CMK (cell line): ENCODE data around the gene LRIG3.
"Not testable (repeated sequence)": the region's sequence is repeated elsewhere in the genome, so short reads cannot be mapped to it uniquely, and the experiment has no call there.

Source experiments
- DNase-seq: peaks from one replicate; pipeline ENCODE4 v3.0.0-alpha.2; 2010; ENCODE audit warnings: low read depth

LRIG3 gene

GRCh38 chr12:58930770-58931324 is 10.5 kb upstream of the LRIG3 start:
- no peak for DNase-seq

- DNase-seq: no peak
Observed at GRCh38 chr12:58927120-58927519, 6.8 kb upstream of the LRIG3 start.

- no peak for DNase-seq
Observed at GRCh38 chr12:58926586-58926985, 6.3 kb upstream of the LRIG3 start.

- no peak for DNase-seq
Observed at GRCh38 chr12:58925751-58926150, 5.4 kb upstream of the LRIG3 start.

- no peak for DNase-seq
Observed at GRCh38 chr12:58925111-58925611, 4.9 kb upstream of the LRIG3 start.

GRCh38 chr12:58924652-58925051 is 4.3 kb upstream of the LRIG3 start:
- no peak for DNase-seq

GRCh38 chr12:58923781-58924180 is 3.5 kb upstream of the LRIG3 start:
- DNase-seq: no peak

GRCh38 chr12:58922849-58923248 is 2.5 kb upstream of the LRIG3 start:
- no peak for DNase-seq

GRCh38 chr12:58920961-58921861 is 907 bp upstream of the LRIG3 start:
- DNase-seq: no peak

GRCh38 chr12:58919231-58920101 is 838 bp downstream of the LRIG3 start:
- no peak for DNase-seq

GRCh38 chr12:58918469-58918844 is 1.8 kb downstream of the LRIG3 start:
- DNase-seq: no peak

- no peak for DNase-seq
Observed at GRCh38 chr12:58917699-58918468, 2.4 kb downstream of the LRIG3 start.

GRCh38 chr12:58916921-58917511 is 3.3 kb downstream of the LRIG3 start:
- no peak for DNase-seq

- no peak for DNase-seq
Observed at GRCh38 chr12:58916161-58916621, 4.1 kb downstream of the LRIG3 start.

- no peak for DNase-seq
Observed at GRCh38 chr12:58915634-58916033, 4.7 kb downstream of the LRIG3 start.

GRCh38 chr12:58915037-58915436 is 5.3 kb downstream of the LRIG3 start:
- DNase-seq: no peak

GRCh38 chr12:58914457-58914856 is 5.8 kb downstream of the LRIG3 start:
- DNase-seq: no peak

- no peak for DNase-seq
Observed at GRCh38 chr12:58907391-58907790, 12.9 kb downstream of the LRIG3 start.

- no peak for DNase-seq
Observed at GRCh38 chr12:58906917-58907316, 13.4 kb downstream of the LRIG3 start.

- no peak for DNase-seq
Observed at GRCh38 chr12:58905422-58905821, 14.9 kb downstream of the LRIG3 start.

- not testable (repeated sequence) for DNase-seq
Observed at GRCh38 chr12:58902726-58903125, 17.6 kb downstream of the LRIG3 start.
